Adrenal gland (tissue), 5 donors: ENCODE results near the gene GPC5.

Experiments
- POLR2A ChIP-seq, 2 donors: fragments of 450-650 bp; IDR thresholded peaks; one replicate each; pipeline ENCODE4 v1.6.1; 2017; ENCODE audit warnings: antibody characterized with exemption in 2 of 2, mild to moderate bottlenecking in 2 of 2, moderate library complexity in 1 of 2
- TF ChIP-seq, protein P1 (sequence below), 6 experiments: fragments of 450-650 bp in 4 of 6; fragments of 200-600 bp in 2 of 6; sonication (generic) in 1 of 6; IDR thresholded peaks; 1 replicate in 5 of 6; 2 replicates in 1 of 6; pipeline versions ENCODE4 v1.5.1 to v1.8.0; 2016 to 2021; ENCODE audit warnings: antibody characterized with exemption in 6 of 6, mild to moderate bottlenecking in 2 of 6, moderate library complexity in 1 of 6
- donor health status: DM: no; HTN: no; CAD: no.

DNA sequence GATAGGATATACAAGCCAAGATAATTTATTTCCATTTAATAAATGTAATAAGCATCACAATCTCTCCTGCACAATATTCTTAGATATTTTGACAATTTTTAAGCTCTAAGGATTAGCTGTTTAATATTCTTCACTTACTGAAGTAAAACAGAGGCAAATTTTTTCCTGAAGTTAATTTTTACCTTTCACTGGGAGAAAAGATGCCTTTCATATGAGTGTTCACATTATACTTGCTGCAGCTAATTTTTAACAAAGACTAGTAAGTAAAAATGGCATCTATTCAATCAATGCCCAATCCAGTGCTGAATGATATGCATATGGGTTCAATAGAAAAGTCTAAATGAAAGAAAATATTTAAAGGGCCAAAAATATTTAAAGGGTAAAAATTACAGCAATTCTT lies 1451.0 kb downstream of the GPC5 start:
- TF ChIP-seq, protein P1, sequence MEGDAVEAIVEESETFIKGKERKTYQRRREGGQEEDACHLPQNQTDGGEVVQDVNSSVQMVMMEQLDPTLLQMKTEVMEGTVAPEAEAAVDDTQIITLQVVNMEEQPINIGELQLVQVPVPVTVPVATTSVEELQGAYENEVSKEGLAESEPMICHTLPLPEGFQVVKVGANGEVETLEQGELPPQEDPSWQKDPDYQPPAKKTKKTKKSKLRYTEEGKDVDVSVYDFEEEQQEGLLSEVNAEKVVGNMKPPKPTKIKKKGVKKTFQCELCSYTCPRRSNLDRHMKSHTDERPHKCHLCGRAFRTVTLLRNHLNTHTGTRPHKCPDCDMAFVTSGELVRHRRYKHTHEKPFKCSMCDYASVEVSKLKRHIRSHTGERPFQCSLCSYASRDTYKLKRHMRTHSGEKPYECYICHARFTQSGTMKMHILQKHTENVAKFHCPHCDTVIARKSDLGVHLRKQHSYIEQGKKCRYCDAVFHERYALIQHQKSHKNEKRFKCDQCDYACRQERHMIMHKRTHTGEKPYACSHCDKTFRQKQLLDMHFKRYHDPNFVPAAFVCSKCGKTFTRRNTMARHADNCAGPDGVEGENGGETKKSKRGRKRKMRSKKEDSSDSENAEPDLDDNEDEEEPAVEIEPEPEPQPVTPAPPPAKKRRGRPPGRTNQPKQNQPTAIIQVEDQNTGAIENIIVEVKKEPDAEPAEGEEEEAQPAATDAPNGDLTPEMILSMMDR (IDR thresholded peaks at IDR 0.05): no peak
- no peak for TF ChIP-seq POLR2A (IDR thresholded peaks at IDR 0.05)
